Gastroesophageal sphincter (tissue), 3 donors: ENCODE data around the gene PPP1R7.

Experiments
- CTCF ChIP-seq, 4 experiments: fragments of 200-600 bp in 2 of 4; fragments of 450-650 bp in 2 of 4; sonication (generic) in 1 of 4; IDR thresholded peaks; one replicate each; pipeline ENCODE4 v1.5.1; 2017 to 2019; ENCODE audit warnings: antibody characterized with exemption in 4 of 4, mild to moderate bottlenecking in 2 of 4, moderate library complexity in 2 of 4
- EP300 ChIP-seq: sonication (generic); formaldehyde crosslinking; IDR thresholded peaks from one replicate; pipeline ENCODE4 v1.6.1; 2017; ENCODE audit warnings: antibody characterized with exemption, mild to moderate bottlenecking
- POLR2A ChIP-seq, 2 donors: fragments of 450-650 bp; IDR thresholded peaks; one replicate each; pipeline ENCODE4 v1.6.1; 2017; ENCODE audit warnings: antibody characterized with exemption in 2 of 2, mild to moderate bottlenecking in 2 of 2, moderate library complexity in 1 of 2

DNA sequence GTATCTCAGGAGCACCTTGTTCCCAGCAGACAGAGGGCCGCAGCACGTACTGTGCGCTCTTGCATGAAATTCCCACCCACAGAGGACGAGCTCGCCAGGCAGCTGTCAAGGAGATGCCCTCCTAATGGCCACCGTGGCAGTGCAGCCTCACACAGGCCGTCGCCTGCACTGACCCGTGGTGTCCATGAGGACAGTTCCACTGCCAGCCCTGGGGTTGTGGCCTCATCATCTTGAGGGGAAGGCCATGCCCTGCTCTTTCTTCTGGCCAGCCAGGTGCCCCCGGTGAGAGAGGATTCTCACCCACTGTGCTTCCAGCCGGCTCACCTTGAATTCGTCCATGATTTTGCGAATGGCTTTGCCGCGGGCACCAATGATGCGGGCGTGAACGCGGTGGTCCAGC lies 80.2 kb downstream of the PPP1R7 start:
- TF ChIP-seq EP300, result no peak
- TF ChIP-seq CTCF (IDR thresholded peaks at IDR 0.05), result no peak
- no peak for TF ChIP-seq POLR2A (IDR thresholded peaks at IDR 0.05)
